GM23248 (cell line): Measurements from ENCODE around the gene ENTPD2. TPM values are rescaled to one million over a fixed set of nuclear protein-coding genes. Genes with fewer than 3 reads are reported as not detected.

Source experiments
- DNase-seq: peaks from one replicate; pipeline ENCODE4 v3.0.0-alpha.2; 2015
- H2AFZ ChIP-seq: fragments of 200-600 bp; sonication (generic); 2 replicates; pipeline ENCODE4 v1.6.1; 2016; ENCODE audit warnings: antibody characterized with exemption
- H3F3A ChIP-seq: fragments of 200-600 bp; sonication (generic); 2 replicates; pipeline ENCODE4 v1.6.1; 2016; ENCODE audit warnings: mild to moderate bottlenecking, antibody characterized with exemption, mixed run types; ENCODE audit not compliant: insufficient read depth
- H3K27ac ChIP-seq: fragments of 200-600 bp; sonication (generic); 2 replicates; pipeline ENCODE4 v1.5.1; 2016; ENCODE audit warnings: mild to moderate bottlenecking
- H3K27me3 ChIP-seq: fragments of 200-600 bp; sonication (generic); replicated peaks from 2 replicates; pipeline ENCODE4 v1.6.1; 2016; ENCODE audit warnings: mild to moderate bottlenecking; ENCODE audit not compliant: insufficient read depth
- H3K36me3 ChIP-seq: fragments of 200-600 bp; sonication (generic); 2 replicates; pipeline ENCODE4 v1.6.1; 2016; ENCODE audit warnings: low read depth, mild to moderate bottlenecking
- H3K4me1 ChIP-seq: fragments of 200-600 bp; sonication (generic); 2 replicates; pipeline ENCODE4 v1.6.1; 2016; ENCODE audit warnings: mild to moderate bottlenecking; ENCODE audit not compliant: insufficient read depth
- H3K4me2 ChIP-seq: fragments of 200-600 bp; sonication (generic); one replicate; pipeline ENCODE4 v1.6.1; 2016; ENCODE audit warnings: mild to moderate bottlenecking; ENCODE audit not compliant: unreplicated experiment
- H3K4me3 ChIP-seq: fragments of 200-600 bp; sonication (generic); 2 replicates; pipeline ENCODE4 v1.5.1; 2016; ENCODE audit warnings: mild to moderate bottlenecking
- H3K79me2 ChIP-seq: fragments of 200-600 bp; sonication (generic); 2 replicates; pipeline ENCODE4 v1.6.1; 2016; ENCODE audit warnings: mild to moderate bottlenecking; ENCODE audit not compliant: insufficient read depth
- H3K9ac ChIP-seq: fragments of 200-600 bp; sonication (generic); 2 replicates; pipeline ENCODE4 v1.6.1; 2016; ENCODE audit warnings: mild to moderate bottlenecking
- H3K9me2 ChIP-seq: fragments of 200-600 bp; sonication (generic); 2 replicates; pipeline ENCODE4 v1.6.1; 2016; ENCODE audit warnings: mixed run types, mild to moderate bottlenecking, moderate library complexity; ENCODE audit not compliant: insufficient read depth
- H3K9me3 ChIP-seq: fragments of 200-600 bp; sonication (generic); one replicate; pipeline ENCODE4 v1.6.1; 2017; ENCODE audit warnings: low read depth
- H4K20me1 ChIP-seq: fragments of 200-600 bp; sonication (generic); 2 replicates; pipeline ENCODE4 v1.6.0; 2016; ENCODE audit not compliant: insufficient read depth
- EZH2 ChIP-seq: fragments of 200-600 bp; sonication (generic); IDR thresholded peaks from 2 replicates; pipeline ENCODE4 v1.6.1; 2018; ENCODE audit warnings: antibody characterized with exemption, mild to moderate bottlenecking; ENCODE audit not compliant: insufficient read depth, poor library complexity, severe bottlenecking
- EZH2phosphoT487 ChIP-seq: fragments of 200-600 bp; sonication (generic); IDR thresholded peaks from 2 replicates; pipeline ENCODE4 v1.6.1; 2018; ENCODE audit warnings: antibody characterized with exemption, moderate library complexity, mild to moderate bottlenecking, low read depth; ENCODE audit not compliant: insufficient read depth
- WGBS, 2 experiments: methylation state at CpG; one replicate each; pipeline ENCODE4 v1.1.6; 2015 to 2017; ENCODE audit warnings: low lambda C conversion rate in 2 of 2, low coverage in 1 of 2; ENCODE audit errors: missing lambda C conversion rate in 2 of 2; 5-methylcytosine and 5-hydroxymethylcytosine counted together
- in situ Hi-C: fragments of 300-500 bp; cut with MboI; formaldehyde crosslinking; loops from 2 replicates; pipeline ENCODE4 v1.15.0; 2020
- polyA plus RNA-seq: library from polyadenylated mRNA; unstranded; fragments of >200 nt; fragmentation: Nextera tagmentation; extraction: Ambion mirVana; gene quantifications from 2 replicates; pipeline ENCODE4 v1.2.1, GENCODE V29; 2016
- total RNA-seq: library from RNA; depleted of rRNA; stranded (reverse); fragments of >200 nt; shearing (Covaris generic); gene quantifications from 2 replicates; pipeline ENCODE4 v1.2.3, GENCODE V29; 2014

The ENTPD2 gene
- total and polyA plus RNA-seq, 2 experiments from 2014 or later = not detected

GRCh38 chr9:137088121-137088520 lies 34.3 kb upstream of the ENTPD2 start:
- H4K20me1 ChIP-seq = no peaks in the 10 kb centered on the region
- TF ChIP-seq EZH2phosphoT487 (no peak), EZH2 (no peak)
- H3K27ac ChIP-seq = no peak overlapping the region
- no peaks in the 10 kb centered on the region for H3K9me3 ChIP-seq
- no peak for DNase-seq
- in situ Hi-C loops = no loop called here
- H3K4me1 ChIP-seq = peaks cover 28% of the 10 kb centered on the region
- no peaks in the 10 kb centered on the region for H3K27me3 ChIP-seq
- H3F3A ChIP-seq = peaks cover 21% of the 10 kb centered on the region
- H3K36me3 ChIP-seq = peaks cover 5% of the 10 kb centered on the region; the same call in 1 of the 2 replicates
- H3K4me3 ChIP-seq = peak overlapping the region; percentile 79
- WGBS, 2 experiments = 91% methylated on average over 5 of the region's 5 CpGs
- H3K4me2 ChIP-seq = peak overlapping the region; percentile 93
- H3K79me2 ChIP-seq = peaks cover 44% of the 10 kb centered on the region
- peak overlapping the region; percentile 72; the same call in 1 of the 2 replicates for H2AFZ ChIP-seq
- H3K9me2 ChIP-seq = no peaks in the 10 kb centered on the region
- peak overlapping the region; percentile 92; the same call in 1 of the 2 replicates for H3K9ac ChIP-seq

DNA sequence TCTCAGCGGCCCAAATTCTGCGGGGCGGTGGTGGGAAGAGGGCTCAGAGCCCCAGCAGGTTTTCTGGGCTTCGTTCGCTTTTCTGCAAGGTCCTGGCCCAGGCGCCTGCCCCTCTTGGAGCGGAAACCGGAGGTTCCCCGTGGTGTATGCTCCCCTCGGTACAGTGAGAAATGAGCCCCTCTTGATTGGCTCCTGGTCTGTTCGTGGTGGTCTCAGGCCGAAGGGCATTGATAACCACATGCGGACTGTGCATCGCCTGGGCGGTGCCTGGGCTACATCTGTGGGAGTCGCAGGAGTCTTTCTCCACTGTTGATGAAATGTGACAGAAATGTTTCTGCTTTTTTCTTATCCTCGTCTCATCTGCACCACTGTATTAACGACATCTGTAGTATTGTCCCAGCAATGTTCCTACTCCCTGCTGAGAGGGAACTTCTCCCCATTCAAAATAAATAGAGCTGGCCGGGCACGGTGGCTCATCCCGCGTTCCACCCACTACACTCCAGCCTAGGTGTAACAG lies 33.6 kb upstream of the ENTPD2 start:
- no peaks in the 10 kb centered on the region for H3K9me2 ChIP-seq
- peaks cover 27% of the 10 kb centered on the region for H3F3A ChIP-seq
- 5% methylated on average over 22 of the region's 22 CpGs for WGBS, 2 experiments
- H3K9ac ChIP-seq = peak overlapping the region; percentile 92
- H3K4me3 ChIP-seq = peak overlapping the region; percentile 79
- H3K9me3 ChIP-seq = no peaks in the 10 kb centered on the region
- peaks cover 5% of the 10 kb centered on the region; the same call in 1 of the 2 replicates for H3K36me3 ChIP-seq
- peak overlapping the region; percentile 88 for H3K27ac ChIP-seq
- peaks cover 42% of the 10 kb centered on the region for H3K79me2 ChIP-seq
- no peaks in the 10 kb centered on the region for H4K20me1 ChIP-seq
- TF ChIP-seq EZH2 = no peak
- TF ChIP-seq EZH2phosphoT487 = no peak
- no peaks in the 10 kb centered on the region for H3K27me3 ChIP-seq
- in situ Hi-C loops = no loop called here
- H3K4me2 ChIP-seq = peak overlapping the region; percentile 93
- H3K4me1 ChIP-seq = peaks cover 34% of the 10 kb centered on the region
- peak; percentile 40 for DNase-seq
- peak overlapping the region; percentile 72 for H2AFZ ChIP-seq

GRCh38 chr9:137086531-137087408 lies 32.9 kb upstream of the ENTPD2 start, which contains the start of gene MAN1B1:
Gene MAN1B1 (plus strand): TSS chr9:137086985. CDS start chr9:137087000, 15 bp downstream.
- Histone ChIP-seq H3K9me3 (no peaks in the 10 kb centered on the region), H3K9me2 (no peaks in the 10 kb centered on the region), H3K36me3 (peaks cover 2% of the 10 kb centered on the region; the same call in 1 of the 2 replicates), H2AFZ (peak within 1 kb of the TSS; percentile 72), H3K4me1 (peaks cover 34% of the 10 kb centered on the region), H3K9ac (peak within 1 kb of the TSS; percentile 92), H3F3A (peaks cover 28% of the 10 kb centered on the region), H3K79me2 (peaks cover 35% of the 10 kb centered on the region), H3K27ac (peak within 1 kb of the TSS; percentile 88), H4K20me1 (no peaks in the 10 kb centered on the region), H3K4me3 (peak within 1 kb of the TSS; percentile 79), H3K27me3 (no peaks in the 10 kb centered on the region), H3K4me2 (peak within 1 kb of the TSS; percentile 93)
- TF ChIP-seq EZH2 (no peak), EZH2phosphoT487 (no peak)
- in situ Hi-C loops = no loop called here
- WGBS, 2 experiments = 0 to 1% methylated on average over 82 to 91 of the region's 101 CpGs
- DNase-seq = peak; percentile 100

DNA sequence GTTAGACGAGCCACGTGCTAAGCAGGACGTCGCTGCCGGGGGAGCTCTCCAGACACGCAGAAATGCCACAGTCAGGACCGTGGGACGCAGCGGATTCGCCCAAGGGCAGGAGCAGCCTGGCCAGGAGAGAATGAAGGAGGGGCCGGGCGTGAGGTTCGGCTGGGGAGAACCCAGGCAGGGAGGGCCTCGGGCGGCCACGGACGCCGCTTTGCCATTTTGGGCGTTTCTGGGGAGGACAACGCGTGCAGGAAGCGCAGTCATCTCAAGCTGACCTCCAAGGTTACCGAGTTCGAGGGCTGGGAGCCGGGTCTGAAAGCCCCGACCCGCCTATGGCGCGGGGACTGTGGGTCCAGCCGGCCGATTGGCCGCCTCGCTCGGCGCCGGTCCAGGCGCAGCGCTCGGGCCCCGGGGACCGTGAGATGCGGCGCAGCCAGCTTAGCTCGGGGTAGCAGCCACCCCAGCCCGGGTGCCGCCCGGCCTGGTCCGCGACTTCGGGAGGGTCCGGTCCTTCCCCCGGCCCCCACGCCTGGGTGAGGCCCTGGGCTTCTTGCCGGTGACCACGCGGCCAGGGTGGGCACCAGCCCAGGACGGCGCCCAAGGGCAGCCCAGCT lies 32.2 kb upstream of the ENTPD2 start:
- H3K9ac ChIP-seq = peak overlapping the region; percentile 92
- peak overlapping the region; percentile 68 for H3K4me2 ChIP-seq
- H3K4me3 ChIP-seq = peak overlapping the region; percentile 79
- H3K27me3 ChIP-seq = no peaks in the 10 kb centered on the region
- TF ChIP-seq EZH2phosphoT487 = no peak
- no peak for TF ChIP-seq EZH2
- DNase-seq = peak; percentile 74
- H3K27ac ChIP-seq = peak overlapping the region; percentile 88
- in situ Hi-C loops = no loop called here
- H3K36me3 ChIP-seq = 0 out of 2 replicates have a peak, but pooled peaks cover 2% of the 10 kb centered on the region
- H3K9me2 ChIP-seq = no peaks in the 10 kb centered on the region
- H3F3A ChIP-seq = peaks cover 28% of the 10 kb centered on the region
- peak overlapping the region; percentile 44 for H2AFZ ChIP-seq
- 2 to 3% methylated on average over 56 to 57 of the region's 58 CpGs for WGBS, 2 experiments
- no peaks in the 10 kb centered on the region for H4K20me1 ChIP-seq
- H3K4me1 ChIP-seq = peaks cover 34% of the 10 kb centered on the region
- no peaks in the 10 kb centered on the region for H3K9me3 ChIP-seq
- peaks cover 31% of the 10 kb centered on the region for H3K79me2 ChIP-seq
